Fibroblast of villous mesenchyme (primary cell): ENCODE results near the gene DCST1. TPM values are rescaled to one million over a fixed set of nuclear protein-coding genes. Genes with fewer than 3 reads are reported as not detected.

ENCODE experiments used
- DNase-seq: peaks from one replicate; pipeline ENCODE4 v3.0.0-alpha.2; 2010; ENCODE audit warnings: low read depth
- H3K4me3 ChIP-seq: 2 replicates; pipeline ENCODE4 v1.5.1; 2011; ENCODE audit warnings: low read depth, mild to moderate bottlenecking, low read length
- CTCF ChIP-seq: IDR thresholded peaks from 2 replicates; pipeline ENCODE4 v1.5.1; 2012; ENCODE audit warnings: low read depth, mild to moderate bottlenecking, low read length; ENCODE audit not compliant: insufficient read depth
- total RNA-seq: library from RNA; depleted of rRNA; stranded (reverse); fragments of >200 nt; gene quantifications from 2 replicates; pipeline ENCODE4 v1.2.3, GENCODE V29; 2012

The DCST1 gene
- total RNA-seq, 1 donor: not detected

GRCh38 chr1:154998201-154998780, 35.3 kb upstream of the DCST1 start:
- TF ChIP-seq CTCF: no peak
- DNase-seq: no peak
- H3K4me3 ChIP-seq: no peak overlapping the region

- peak; percentile 94 for TF ChIP-seq CTCF
- H3K4me3 ChIP-seq: peak overlapping the region; percentile 48
- peak; percentile 67 for DNase-seq
Measured at GRCh38 chr1:154998818-154999570, 34.6 kb upstream of the DCST1 start.

- no peak for TF ChIP-seq CTCF
- peak; percentile 18 for DNase-seq
- H3K4me3 ChIP-seq: peak overlapping the region; percentile 93
Measured at GRCh38 chr1:154999571-155000410, 33.8 kb upstream of the DCST1 start.

GRCh38 chr1:155000411-155000725, 33.3 kb upstream of the DCST1 start:
- peak overlapping the region; percentile 93 for H3K4me3 ChIP-seq
- no peak for TF ChIP-seq CTCF
- DNase-seq: no peak

- H3K4me3 ChIP-seq: peak overlapping the region; percentile 93
- peak; percentile 5 for TF ChIP-seq CTCF
- peak; percentile 84 for DNase-seq
Measured at GRCh38 chr1:155000726-155001424, 32.7 kb upstream of the DCST1 start.

GRCh38 chr1:155001425-155001674, 32.3 kb upstream of the DCST1 start:
- no peak for TF ChIP-seq CTCF
- DNase-seq: no peak
- peak overlapping the region; percentile 93 for H3K4me3 ChIP-seq
